ENCODE data around the gene DTYMK.

DNA sequence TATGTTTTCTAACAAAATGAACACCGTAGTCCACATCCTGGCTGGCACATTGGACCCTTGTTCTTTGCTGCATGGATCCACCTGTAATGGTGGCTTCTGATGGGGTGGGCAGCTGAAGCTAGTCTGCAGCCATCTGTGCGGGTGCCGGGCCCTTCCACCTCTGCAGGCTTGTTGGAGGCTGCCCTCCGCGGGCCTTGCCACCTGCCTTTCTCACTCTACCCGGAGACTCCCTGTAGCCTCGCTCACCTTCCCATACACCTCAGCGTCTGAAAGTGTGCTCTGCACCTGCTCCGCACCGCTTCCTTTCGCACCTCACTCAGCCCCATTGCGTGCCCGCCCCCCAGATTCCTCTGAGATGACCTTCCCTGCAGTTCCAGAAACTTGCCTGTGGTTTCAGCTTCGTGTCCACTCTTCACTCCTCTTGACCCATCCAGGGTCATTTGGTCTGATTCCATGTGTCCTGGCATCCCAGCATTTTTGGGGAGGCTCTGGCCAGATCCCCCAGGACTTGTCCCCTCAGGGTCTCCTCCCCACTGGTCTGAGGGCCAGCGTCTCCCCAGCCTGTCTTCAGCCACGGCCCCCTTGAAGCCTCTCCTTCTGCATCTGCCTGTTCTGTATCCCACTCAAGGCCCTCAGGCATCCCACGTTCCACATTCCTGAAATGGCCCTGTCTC lies 31.0 kb downstream of the DTYMK start:
- TF ChIP-seq EZH2phosphoT487 (IDR thresholded peaks at IDR 0.05; ENCODE audit: insufficient read depth, low read depth) (no peak), EZH2 (IDR thresholded peaks at IDR 0.05; ENCODE audit: insufficient read depth, poor library complexity, severe bottlenecking) (no peak)
